ENCODE data around the gene GABRP.

The GABRP gene

GRCh38 chr5:170861667-170861916 is 78.1 kb downstream of the GABRP start:
- no peak for DNase-seq (ENCODE audit: low read depth in 2 of 2)

DNA sequence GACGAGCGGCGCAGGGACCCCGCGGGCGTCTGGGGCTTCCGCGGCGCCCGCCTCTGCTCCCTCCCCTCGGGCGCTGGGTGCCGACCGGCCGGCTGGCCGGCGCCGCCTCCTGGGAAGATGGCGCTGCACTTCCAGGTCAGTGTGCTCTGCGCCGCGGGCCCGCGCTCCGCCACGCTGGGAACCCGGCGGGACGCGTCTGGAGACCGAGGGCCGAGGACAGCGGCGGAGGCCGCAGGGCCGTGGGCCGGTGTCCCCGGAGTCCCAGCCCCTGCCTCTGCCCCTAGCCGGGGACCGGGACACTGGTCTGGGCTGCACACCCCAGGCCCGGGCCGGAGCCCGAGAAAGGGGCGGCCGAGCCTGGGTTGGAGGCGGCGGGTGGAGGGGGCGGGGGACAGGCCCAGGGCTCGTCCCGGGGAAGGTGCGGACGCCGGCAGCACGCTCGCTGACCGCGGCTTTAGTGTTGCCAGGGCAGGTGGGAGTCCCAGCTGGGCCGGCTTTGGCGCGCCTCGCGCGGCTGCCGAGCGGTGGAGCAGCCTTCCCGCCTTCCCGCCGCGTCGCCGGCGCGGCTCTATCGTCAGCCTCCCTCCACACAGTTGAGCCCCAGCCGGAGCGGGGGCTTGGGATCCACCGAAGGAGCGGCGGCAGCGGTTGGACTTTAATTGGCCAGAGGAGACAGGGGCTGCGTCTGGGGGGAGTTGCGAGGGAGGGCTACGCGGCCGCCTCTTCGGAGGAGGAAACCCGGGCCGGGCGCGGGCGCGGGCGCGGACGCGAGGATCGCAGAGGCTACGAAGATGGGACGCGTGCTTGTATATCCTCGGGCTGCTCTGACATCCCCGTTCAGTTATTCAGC is 78.6 kb downstream of the GABRP start, which contains the start of gene RANBP17:
Gene RANBP17 (plus strand): TSS at position 102 of the 850 bp plus-strand sequence.
- no peak for DNase-seq (ENCODE audit: low read depth in 2 of 2)

DNA sequence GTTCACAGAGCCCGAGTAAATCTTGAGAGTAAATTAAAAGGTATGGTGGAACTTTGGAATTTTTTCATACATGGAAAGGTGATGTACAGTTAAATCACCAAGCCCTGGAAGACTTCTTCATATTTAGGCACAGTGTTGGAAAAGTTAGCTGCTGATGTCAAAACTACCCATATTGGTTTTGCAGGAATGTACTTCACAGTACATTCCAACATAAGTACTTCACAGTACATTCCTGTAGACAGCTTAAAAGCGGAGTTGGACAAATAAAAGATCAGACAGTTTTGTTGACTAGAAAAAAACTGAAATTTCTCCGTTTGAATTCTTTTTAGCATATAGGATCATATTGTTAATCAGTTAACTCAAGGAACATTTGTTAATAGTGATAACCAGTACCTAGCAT is 80.1 kb downstream of the GABRP start:
- no peak for DNase-seq (ENCODE audit: low read depth in 2 of 2)

Data from stimulated activated CD8-positive, alpha-beta memory T cell treated with anti-CD3 and anti-CD28 coated beads, Interleukin-7, amount 100 ng/mL, for 1 hour (primary cell).